ENCODE results near the gene PTPRD. TPM values are rescaled to one million over a fixed set of nuclear protein-coding genes. Genes with fewer than 3 reads are reported as not detected.
"Not testable (repeated sequence)": the region's sequence is repeated elsewhere in the genome, so short reads cannot be mapped to it uniquely, and the experiment has no call there.

Gene PTPRD
- total RNA-seq, 2 donors from 2014 or later: 97.4 to 101 TPM

- Histone ChIP-seq H3K9me3 (ENCODE audit: control insufficient read depth, low read length) (no peaks in the 10 kb centered on the region), H3K4me3 (ENCODE audit: low read length) (no peak overlapping the region), H3K36me3 (ENCODE audit: control insufficient read depth, insufficient read depth, low read length) (no peaks in the 10 kb centered on the region), H3K4me1 (ENCODE audit: control insufficient read depth, insufficient read depth, low read length) (no peaks in the 10 kb centered on the region), H3K27ac (ENCODE audit: low read depth, low read length) (no peak overlapping the region), H3K9ac (ENCODE audit: extremely low read depth, low read length, poor library complexity, severe bottlenecking) (no peak overlapping the region), H3K27me3 (ENCODE audit: control insufficient read depth, insufficient read depth, low read length, poor library complexity, severe bottlenecking) (no peaks in the 10 kb centered on the region)
- Mint-ChIP-seq H3K36me3 (ENCODE audit: low read depth) (no peaks in the 10 kb centered on the region), H3K9me3 (no peaks in the 10 kb centered on the region), H3K27ac (no peak overlapping the region), H3K27me3 (ENCODE audit: insufficient read depth) (no peaks in the 10 kb centered on the region), H3K4me1 (no peaks in the 10 kb centered on the region), H3K4me3 (no peak overlapping the region)
- DNase-seq: no peak
- no peak for TF ChIP-seq CTCF (conservative IDR thresholded peaks at IDR 0.05)
- 96% methylated on average over 2 of the region's 2 CpGs; no CpG with 5 or more reads in 1 of the 2 experiments for WGBS, 2 experiments (ENCODE audit: insufficient coverage in 1 of 2, insufficient read length in 1 of 2)
These were observed 1143.5 kb downstream of the PTPRD start for GRCh38 chr9:9469271-9469670.

GRCh38 chr9:9441874-9442273 lies 1170.9 kb downstream of the PTPRD start:
- 85 to 97% methylated on average over 7 to 13 of the region's 19 CpGs for WGBS, 2 experiments (ENCODE audit: insufficient coverage in 1 of 2, insufficient read length in 1 of 2)
- H3K27me3 Mint-ChIP-seq (ENCODE audit: insufficient read depth); H3K27ac ChIP-seq (ENCODE audit: low read depth, low read length); H3K9ac ChIP-seq (ENCODE audit: extremely low read depth, low read length, poor library complexity, severe bottlenecking); H3K36me3 ChIP-seq (ENCODE audit: control insufficient read depth, insufficient read depth, low read length); H3K4me3 ChIP-seq (ENCODE audit: low read length); H3K9me3 ChIP-seq (ENCODE audit: control insufficient read depth, low read length); H3K4me1 ChIP-seq (ENCODE audit: control insufficient read depth, insufficient read depth, low read length); DNase-seq; H3K4me1 Mint-ChIP-seq; H3K27ac Mint-ChIP-seq; H3K27me3 ChIP-seq (ENCODE audit: control insufficient read depth, insufficient read depth, low read length, poor library complexity, severe bottlenecking); H3K4me3 Mint-ChIP-seq; H3K36me3 Mint-ChIP-seq (ENCODE audit: low read depth): not testable (repeated sequence)
- peaks cover 14% of the 10 kb centered on the region for H3K9me3 Mint-ChIP-seq

- Histone ChIP-seq H3K4me3 (ENCODE audit: low read length) (no peak overlapping the region), H3K9me3 (ENCODE audit: control insufficient read depth, low read length) (no peaks in the 10 kb centered on the region), H3K36me3 (ENCODE audit: control insufficient read depth, insufficient read depth, low read length) (no peaks in the 10 kb centered on the region), H3K27ac (ENCODE audit: low read depth, low read length) (no peak overlapping the region), H3K4me1 (ENCODE audit: control insufficient read depth, insufficient read depth, low read length) (no peaks in the 10 kb centered on the region), H3K9ac (ENCODE audit: extremely low read depth, low read length, poor library complexity, severe bottlenecking) (no peak overlapping the region), H3K27me3 (ENCODE audit: control insufficient read depth, insufficient read depth, low read length, poor library complexity, severe bottlenecking) (no peaks in the 10 kb centered on the region)
- 93 to 100% methylated on average over 2 to 4 of the region's 4 CpGs for WGBS, 2 experiments (ENCODE audit: insufficient coverage in 1 of 2, insufficient read length in 1 of 2)
- no peak overlapping the region for H3K4me3 Mint-ChIP-seq
- H3K4me1 Mint-ChIP-seq: peaks cover 13% of the 10 kb centered on the region
- H3K9me3 Mint-ChIP-seq: no peaks in the 10 kb centered on the region
- no peak overlapping the region for H3K27ac Mint-ChIP-seq
- DNase-seq: no peak
- H3K27me3 Mint-ChIP-seq (ENCODE audit: insufficient read depth): no peaks in the 10 kb centered on the region
- H3K36me3 Mint-ChIP-seq (ENCODE audit: low read depth): no peaks in the 10 kb centered on the region
- no peak for TF ChIP-seq CTCF (conservative IDR thresholded peaks at IDR 0.05)
These were observed 1175.2 kb downstream of the PTPRD start for GRCh38 chr9:9437641-9438040.

- H3K27me3 Mint-ChIP-seq (ENCODE audit: insufficient read depth); H3K36me3 Mint-ChIP-seq (ENCODE audit: low read depth); H3K4me3 ChIP-seq (ENCODE audit: low read length); H3K4me1 Mint-ChIP-seq; H3K9ac ChIP-seq (ENCODE audit: extremely low read depth, low read length, poor library complexity, severe bottlenecking); H3K4me3 Mint-ChIP-seq; H3K36me3 ChIP-seq (ENCODE audit: control insufficient read depth, insufficient read depth, low read length); H3K9me3 ChIP-seq (ENCODE audit: control insufficient read depth, low read length); H3K27ac Mint-ChIP-seq; DNase-seq; H3K27ac ChIP-seq (ENCODE audit: low read depth, low read length); H3K4me1 ChIP-seq (ENCODE audit: control insufficient read depth, insufficient read depth, low read length); H3K27me3 ChIP-seq (ENCODE audit: control insufficient read depth, insufficient read depth, low read length, poor library complexity, severe bottlenecking): not testable (repeated sequence)
- H3K9me3 Mint-ChIP-seq: peaks cover 23% of the 10 kb centered on the region
- 94 to 97% methylated on average over 7 to 10 of the region's 10 CpGs for WGBS, 2 experiments (ENCODE audit: insufficient coverage in 1 of 2, insufficient read length in 1 of 2)
These were observed 1186.3 kb downstream of the PTPRD start for GRCh38 chr9:9426454-9426853.

Measured in endodermal cell (in vitro differentiated cells).